ENCODE measurements around the gene OLA1.

Gene OLA1

DNA sequence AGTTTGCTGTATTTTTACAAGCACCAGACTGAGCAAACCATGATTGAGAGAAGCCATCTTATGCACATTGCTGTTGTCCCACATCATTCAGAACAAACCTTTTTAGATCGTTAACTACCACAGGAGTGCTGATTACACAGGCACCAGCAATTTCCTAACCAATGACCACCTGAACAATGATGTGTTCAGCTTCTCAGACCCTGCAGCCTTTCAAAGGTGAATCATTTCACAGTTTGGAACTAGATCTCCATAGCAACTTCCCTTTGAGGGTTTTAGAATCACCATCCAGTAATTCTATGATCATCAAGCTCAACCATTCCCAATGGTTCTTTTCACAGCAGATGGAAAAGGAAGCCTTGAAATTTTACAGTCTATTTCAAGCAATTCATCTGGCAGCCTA, 71.4 kb downstream of the OLA1 start:
- DNase-seq: no peak

GRCh38 chr2:174174741-174175140, 73.6 kb downstream of the OLA1 start:
- no peak for DNase-seq

GRCh38 chr2:174172802-174173355, 75.5 kb downstream of the OLA1 start:
- no peak for DNase-seq

DNA sequence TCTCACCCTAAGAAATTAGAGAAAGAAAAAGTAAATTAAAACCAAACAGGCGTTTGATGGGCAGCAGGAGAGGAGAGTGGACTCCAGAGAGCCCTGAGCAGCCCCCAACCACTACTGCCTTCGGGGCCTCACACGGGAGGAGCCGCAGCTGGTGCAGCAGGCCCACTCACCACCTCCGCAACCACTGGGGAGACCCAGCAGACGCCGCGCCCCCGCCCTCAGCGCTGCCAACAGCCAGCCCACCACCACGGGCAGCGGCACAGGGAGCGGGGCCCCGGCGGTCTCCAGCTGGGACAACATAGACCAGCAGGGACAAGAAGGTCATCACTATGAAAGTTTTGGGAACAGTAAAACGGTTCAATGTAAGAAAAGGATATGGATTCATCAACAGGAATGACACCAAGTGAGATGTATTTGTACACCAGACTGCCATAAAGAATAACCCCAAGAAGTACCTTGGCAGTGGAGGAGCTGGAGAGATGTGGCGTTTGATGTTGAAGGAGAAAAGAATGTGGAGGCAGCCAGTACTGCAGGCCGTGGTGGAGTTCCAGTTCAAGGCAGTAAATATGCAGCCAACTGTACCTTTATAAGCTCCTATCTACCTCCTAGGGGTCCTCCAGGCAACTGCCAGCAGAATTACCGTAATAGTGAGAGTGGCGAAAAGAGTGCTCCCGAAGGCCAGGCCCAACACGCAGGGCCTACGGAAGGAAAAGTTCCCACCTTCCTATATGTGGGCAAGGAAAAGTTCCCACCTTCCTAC, 76.5 kb downstream of the OLA1 start:
- DNase-seq: no peak

GRCh38 chr2:174169372-174169771, 79.0 kb downstream of the OLA1 start:
- DNase-seq: no peak

DNA sequence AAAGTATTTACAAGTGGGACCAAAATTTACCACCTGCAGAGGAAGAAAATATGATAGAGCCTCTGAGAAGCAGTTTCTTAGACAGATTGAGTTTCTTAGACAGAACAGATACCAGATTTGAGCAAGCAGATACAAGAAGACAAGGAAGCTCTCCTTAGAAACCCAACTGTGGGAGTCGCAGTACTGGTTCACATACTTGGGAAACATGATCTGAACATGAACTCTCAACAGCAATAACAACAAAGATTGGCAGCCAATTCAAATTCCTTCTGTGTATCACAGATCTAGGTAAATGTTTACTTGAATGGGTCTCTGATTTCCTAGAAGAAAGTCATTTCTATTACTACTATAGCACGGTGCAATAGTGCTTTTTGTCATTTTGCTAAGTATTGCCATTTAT, 82.1 kb downstream of the OLA1 start:
- no peak for DNase-seq

GRCh38 chr2:174161490-174161889, 86.8 kb downstream of the OLA1 start:
- no peak for DNase-seq

- DNase-seq: peak in 1 of 2 experiments; percentile 8
These were observed 90.3 kb downstream of the OLA1 start for GRCh38 chr2:174158003-174158402.

DNA sequence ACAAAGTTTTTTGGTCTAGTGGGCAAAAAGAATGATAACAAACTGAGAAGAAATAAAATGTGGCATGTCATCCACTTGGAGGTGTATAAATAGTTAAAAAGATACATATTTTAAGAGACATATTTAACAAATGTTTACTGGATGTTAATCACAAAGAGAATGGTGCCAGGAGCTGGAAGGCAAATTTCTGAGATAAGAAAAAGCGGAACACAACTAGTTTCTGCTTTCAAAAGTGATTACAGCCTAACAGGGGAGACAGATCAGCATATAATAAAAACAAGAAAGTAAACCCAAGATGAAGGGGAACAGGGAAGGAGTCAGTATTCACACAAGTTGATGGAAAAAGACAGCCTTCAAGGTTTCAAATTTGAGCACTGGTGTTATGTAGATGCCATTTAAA, 91.3 kb downstream of the OLA1 start:
- no peak for DNase-seq

GRCh38 chr2:174153757-174154680, 94.3 kb downstream of the OLA1 start:
- DNase-seq: no peak

DNA sequence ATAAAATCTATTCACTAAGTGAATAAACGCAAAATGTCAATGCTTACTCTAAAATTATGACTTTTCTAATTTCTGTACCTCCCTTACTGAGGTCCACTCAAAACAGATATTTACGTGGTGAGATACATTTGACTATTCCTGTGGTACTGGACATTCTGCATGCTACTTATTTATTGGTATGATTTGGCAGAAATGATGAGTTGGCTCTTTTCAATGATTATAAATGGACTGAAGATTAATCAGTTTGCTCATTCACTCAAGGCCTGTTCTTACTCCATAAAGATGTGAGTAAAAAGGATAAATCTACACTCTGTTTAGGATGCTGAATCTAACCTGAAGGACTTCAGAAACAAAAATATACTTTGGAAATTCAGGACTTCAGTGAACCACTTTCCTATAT, 98.8 kb downstream of the OLA1 start:
- DNase-seq: no peak

GRCh38 chr2:174148833-174149232, 99.5 kb downstream of the OLA1 start:
- no peak for DNase-seq

DNA sequence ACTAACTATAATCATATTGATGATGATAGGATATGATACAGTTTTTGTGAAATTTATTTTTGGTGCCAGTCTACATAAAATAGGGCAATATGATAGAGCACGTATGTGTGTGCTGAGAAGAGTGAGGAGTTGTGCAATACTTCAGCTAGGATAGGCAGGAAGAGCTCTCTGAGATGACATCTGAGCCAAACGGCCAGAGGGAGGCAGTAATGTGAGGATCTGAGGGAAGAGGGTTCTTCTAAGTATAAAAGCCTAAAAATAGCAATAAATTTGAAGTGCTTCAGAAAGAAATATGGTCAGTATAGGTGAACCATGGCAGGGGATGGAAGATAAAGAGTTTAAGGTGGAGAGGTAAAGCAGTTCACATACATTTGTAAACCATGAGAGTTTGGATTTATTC, 102.5 kb downstream of the OLA1 start:
- no peak for DNase-seq

DNA sequence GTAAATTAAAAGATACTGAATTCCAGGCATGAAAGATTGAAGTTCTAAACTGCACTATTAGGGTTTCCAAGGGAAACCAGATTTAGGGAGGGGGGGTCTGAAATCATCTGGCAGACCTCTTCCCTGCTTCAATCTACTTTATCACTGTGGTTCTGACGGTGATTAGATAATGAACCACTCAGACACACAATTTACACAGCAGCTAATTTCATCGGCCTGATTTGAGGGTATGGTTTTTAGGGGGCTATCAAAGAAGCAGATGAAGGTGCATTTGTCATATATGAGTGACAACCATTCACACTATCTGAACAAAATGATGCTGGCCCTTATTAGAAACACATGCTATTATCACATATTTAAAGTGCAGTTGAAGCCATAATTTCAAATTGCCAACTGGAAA, 106.0 kb downstream of the OLA1 start:
- DNase-seq: no peak

- DNase-seq: no peak
These were observed 110.2 kb downstream of the OLA1 start for GRCh38 chr2:174138161-174138560.

DNA sequence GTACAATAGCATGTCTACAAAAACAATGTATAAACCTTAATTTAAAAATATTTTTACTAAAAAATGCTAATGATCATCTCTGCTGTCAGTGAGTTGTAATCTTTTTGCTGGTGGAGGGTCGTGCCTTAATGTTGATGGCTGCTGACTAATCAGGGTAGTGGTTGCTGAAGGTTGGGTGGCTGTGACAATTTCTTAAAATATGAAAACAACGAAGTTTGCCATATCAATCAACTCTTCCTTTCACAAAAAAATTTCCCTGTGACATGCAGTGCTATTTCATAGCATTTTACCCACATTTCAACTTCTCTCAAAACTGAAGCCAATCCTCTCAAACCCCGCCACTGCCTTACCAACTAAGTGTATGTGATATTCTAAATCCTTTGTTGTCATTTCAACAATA, 112.4 kb downstream of the OLA1 start:
- no peak for DNase-seq

- DNase-seq: no peak
These were observed 123.2 kb downstream of the OLA1 start for GRCh38 chr2:174125090-174125489.

- DNase-seq: no peak
These were observed 124.2 kb downstream of the OLA1 start for GRCh38 chr2:174124181-174124580.

DNA sequence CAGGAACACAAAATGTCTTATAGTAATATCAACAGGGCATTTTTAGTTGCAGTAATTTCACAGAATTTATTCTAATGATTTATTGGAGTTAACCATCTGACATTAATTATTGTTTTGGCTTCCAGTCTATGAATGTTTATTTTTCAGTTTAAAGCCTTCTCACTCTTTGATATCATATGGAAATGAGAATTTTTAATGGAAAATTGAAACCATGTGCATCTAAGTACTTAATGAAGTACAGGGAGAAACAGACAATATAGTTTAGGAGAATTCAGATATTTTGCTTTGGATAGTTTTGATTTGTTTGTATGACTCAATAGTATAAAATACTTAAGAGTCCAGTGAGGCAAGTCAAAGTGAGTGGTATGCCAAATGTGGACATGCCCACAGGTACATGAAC, 126.1 kb downstream of the OLA1 start:
- no peak for DNase-seq

GRCh38 chr2:174121612-174122011, 126.7 kb downstream of the OLA1 start:
- no peak for DNase-seq

DNA sequence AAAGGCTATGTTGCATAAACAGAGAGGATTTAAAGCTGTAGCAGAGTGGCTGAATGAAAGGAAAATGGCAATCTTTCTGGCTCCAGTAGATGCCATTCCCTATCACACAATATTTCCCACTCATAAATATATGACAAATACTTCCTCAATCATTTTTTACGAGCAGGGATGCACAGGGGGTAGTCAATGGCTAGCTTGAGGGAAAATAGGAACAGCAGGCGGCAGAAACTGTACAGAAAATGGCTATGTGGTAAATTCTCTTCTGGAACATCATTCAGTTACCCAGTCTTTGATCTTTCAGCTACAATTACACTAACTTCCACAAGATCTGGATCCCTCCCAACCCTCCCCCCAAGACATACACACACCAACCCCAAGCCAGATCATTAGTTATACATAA, 127.2 kb downstream of the OLA1 start:
- DNase-seq: no peak

DNA sequence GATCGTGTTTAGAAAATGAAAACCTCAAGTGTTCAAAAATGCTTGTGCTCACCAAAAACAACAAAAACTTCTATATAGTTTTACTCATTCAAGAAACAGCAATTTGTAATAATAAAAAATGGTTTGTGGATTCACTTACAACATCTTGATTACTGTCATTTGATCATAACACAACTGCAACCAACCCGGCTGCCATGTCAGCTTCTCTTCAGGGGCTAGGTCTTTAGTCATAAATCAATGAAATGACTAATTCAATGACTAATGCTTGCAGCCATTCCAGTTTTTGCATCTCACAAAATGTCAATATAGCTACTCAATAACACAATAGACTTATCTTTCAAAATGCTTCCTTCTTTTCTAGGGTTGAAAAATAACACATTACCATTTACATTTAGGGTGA, 128.0 kb downstream of the OLA1 start:
- DNase-seq: peak in 1 of 2 experiments; percentile 9

GRCh38 chr2:174117951-174118930, 130.1 kb downstream of the OLA1 start:
- DNase-seq: no peak
